K562 (cell line): Measurements from ENCODE around the gene GNAQ. TPM values are rescaled to one million over a fixed set of nuclear protein-coding genes. Genes with fewer than 3 reads are reported as not detected.
A peak's percentile ranks its signal among the peaks of the same experiment; 100 is the strongest.

Source experiments
- ATAC-seq: fragments of 200-7000 bp; cut with Tn5 transposase; 3 replicates; pipeline ENCODE4 v1.9.1; 2020; ENCODE audit warnings: moderate library complexity
- BruUV-seq: library from RNA; stranded (reverse); fragments of 400-500 nt; replicated peaks from 2 replicates; lab custom pipeline; 2021; lab: Mats Ljungman, UMichigan
- CTCF ChIA-PET: fragments of 300-600 bp; formaldehyde crosslinking; extraction: SDS; loops from one replicate; lab custom pipeline; 2021; ENCODE audit warnings: low intra/inter-chr PET ratio; lab: Yijun Ruan, JAX
- POLR2A ChIA-PET: fragments of 300-600, 350-650 bp; sonication (Branson Sonifier 250); formaldehyde crosslinking; extraction: SDS; loops from one replicate; lab custom pipeline; 2021; ENCODE audit warnings: antibody characterized with exemption, inconsistent platforms; lab: Yijun Ruan, JAX
- DNase-seq, 4 experiments: peaks; one replicate each; pipeline versions ENCODE4 v3.0.0 to v3.0.0-alpha.2; 2011 to 2018; ENCODE audit warnings: low spot score in 3 of 4, mixed read lengths in 3 of 4; ENCODE audit errors: extremely low read depth in 1 of 4
- FAIRE-seq: peaks from 2 replicates; lab custom pipeline; 2011; peaks lifted over from hg19 to GRCh38; lab: Jason Lieb, UNC
- H2AFZ ChIP-seq: 2 replicates; pipeline ENCODE4 v1.6.0; 2011; ENCODE audit warnings: low read depth, low read length, control low read depth, inconsistent platforms
- H3K27ac ChIP-seq: fragments of 200-600 bp; 3 replicates; pipeline ENCODE4 v1.8.0; 2011; ENCODE audit warnings: low read depth, mild to moderate bottlenecking, control low read depth, inconsistent platforms, low read length, moderate library complexity, mixed read lengths; ENCODE audit errors: extremely low read depth
- H3K27me3 ChIP-seq, 2 experiments: fragments of 300-600 bp in 1 of 2; 2 replicates in 1 of 2; 3 replicates in 1 of 2; pipeline versions ENCODE4 v1.6.0 to v1.8.0; 2011; ENCODE audit warnings: inconsistent platforms in 2 of 2, low read length in 2 of 2, mild to moderate bottlenecking in 1 of 2, mixed read lengths in 1 of 2, moderate library complexity in 1 of 2; ENCODE audit not compliant: control insufficient read depth in 2 of 2, insufficient read depth in 2 of 2
- H3K36me3 ChIP-seq: fragments of 300-600 bp; 3 replicates; pipeline ENCODE4 v1.8.0; 2011; ENCODE audit warnings: mild to moderate bottlenecking, low read length, inconsistent platforms; ENCODE audit not compliant: control insufficient read depth, insufficient read depth
- H3K4me1 ChIP-seq, 2 experiments: fragments of 200-600 bp in 1 of 2; replicated peaks in 1 of 2; 2 replicates in 1 of 2; 3 replicates in 1 of 2; pipeline versions ENCODE4 v1.5.1 to v1.8.0; 2011; ENCODE audit warnings: inconsistent platforms in 2 of 2, low read length in 2 of 2, mild to moderate bottlenecking in 1 of 2, mixed read lengths in 1 of 2, moderate library complexity in 1 of 2; ENCODE audit not compliant: control insufficient read depth in 2 of 2, insufficient read depth in 2 of 2
- H3K4me2 ChIP-seq: 2 replicates; pipeline ENCODE4 v1.6.1; 2011; ENCODE audit warnings: low read length, control low read depth, inconsistent platforms, mixed read lengths; ENCODE audit not compliant: insufficient read depth
- H3K4me3 ChIP-seq: fragments of 200-600 bp; sonication (generic), shearing (Covaris generic); 2 replicates; pipeline ENCODE4 v1.5.1; 2016; ENCODE audit warnings: control low read depth, inconsistent platforms
- H3K79me2 ChIP-seq: fragments of 200-600 bp; 3 replicates; pipeline ENCODE4 v1.8.0; 2011; ENCODE audit warnings: low read length, inconsistent platforms; ENCODE audit not compliant: control insufficient read depth, insufficient read depth
- H3K9ac ChIP-seq, 2 experiments: 2 replicates each; pipeline versions ENCODE4 v1.6.0 to v1.6.1; 2011; ENCODE audit warnings: low read depth in 2 of 2, low read length in 2 of 2, control low read depth in 1 of 2, inconsistent platforms in 1 of 2, mild to moderate bottlenecking in 1 of 2, mixed read lengths in 1 of 2; ENCODE audit not compliant: insufficient read depth in 1 of 2
- H3K9me1 ChIP-seq: one replicate; pipeline ENCODE4 v1.6.0; 2011; ENCODE audit warnings: inconsistent platforms, mild to moderate bottlenecking, low read length, moderate library complexity; ENCODE audit not compliant: control insufficient read depth, insufficient read depth
- H3K9me3 ChIP-seq: replicated peaks from 2 replicates; pipeline ENCODE4 v1.5.1; 2011; ENCODE audit warnings: low read depth, low read length, inconsistent platforms; ENCODE audit not compliant: control insufficient read depth, insufficient read depth
- H4K20me1 ChIP-seq: replicated peaks from 2 replicates; pipeline ENCODE4 v1.6.1; 2011; ENCODE audit warnings: low read length, inconsistent platforms, mixed read lengths; ENCODE audit not compliant: control insufficient read depth, insufficient read depth
- ATF3 ChIP-seq, 2 experiments: fragments of 450-650 bp in 1 of 2; sonication (generic) in 1 of 2; formaldehyde crosslinking in 1 of 2; IDR thresholded peaks in 1 of 2; conservative IDR thresholded peaks in 1 of 2; 2 replicates each; pipeline versions ENCODE4 v1.6.1 to v1.8.1; 2016 to 2023; ENCODE audit warnings: mild to moderate bottlenecking in 2 of 2, moderate library complexity in 2 of 2, inconsistent platforms in 1 of 2, missing genetic modification reagents in 1 of 2
- ATF4 ChIP-seq: fragments of 450-650 bp; formaldehyde crosslinking; IDR thresholded peaks from 2 replicates; pipeline ENCODE4 v1.4.0; 2022; ENCODE audit warnings: mild to moderate bottlenecking, moderate library complexity
- ATF7 ChIP-seq: fragments of 450-650 bp; IDR thresholded peaks from 2 replicates; pipeline ENCODE4 v1.7.1; 2014; ENCODE audit warnings: mild to moderate bottlenecking, moderate library complexity
- CEBPG ChIP-seq, 3 experiments: fragments of 200-800 bp in 1 of 3; sonication (Bioruptor generic) in 1 of 3; sonication (generic) in 1 of 3; formaldehyde crosslinking in 1 of 3; IDR thresholded peaks in 2 of 3; conservative IDR thresholded peaks in 1 of 3; 2 replicates each; pipeline versions ENCODE4 v1.6.1 to v1.8.0; 2016 to 2022; ENCODE audit warnings: missing compliant biosample characterization in 2 of 3, missing genetic modification characterization in 2 of 3, mild to moderate bottlenecking in 1 of 3, missing genetic modification reagents in 1 of 3
- GATAD2A ChIP-seq: fragments of 450-650 bp; IDR thresholded peaks from 2 replicates; pipeline ENCODE4 v1.6.1; 2017
- ID3 ChIP-seq, 2 experiments: fragments of 250-450 bp in 1 of 2; fragments of 450-650 bp in 1 of 2; sonication (Bioruptor Pico) in 1 of 2; IDR thresholded peaks; 2 replicates each; pipeline versions ENCODE4 v1.6.1 to v1.8.0; 2016 to 2021; ENCODE audit warnings: mild to moderate bottlenecking in 2 of 2, moderate library complexity in 2 of 2, missing compliant biosample characterization in 1 of 2, missing genetic modification characterization in 1 of 2
- JUND ChIP-seq, 2 experiments: IDR thresholded peaks; 2 replicates in 1 of 2; 3 replicates in 1 of 2; pipeline ENCODE4 v1.6.1; 2011; ENCODE audit warnings: borderline replicate concordance in 2 of 2, low read depth in 2 of 2, low read length in 2 of 2, improper control_type of control experiment in 1 of 2, missing biosample characterization in 1 of 2, missing genetic modification characterization in 1 of 2, missing genetic modification reagents in 1 of 2
- NEUROD1 ChIP-seq: fragments of 150-350 bp; IDR thresholded peaks from 2 replicates; pipeline ENCODE4 v1.6.1; 2014; ENCODE audit warnings: borderline replicate concordance, low read length, low read depth; ENCODE audit not compliant: partially characterized antibody
- RBBP5 ChIP-seq: fragments of 200-600 bp; sonication (generic); IDR thresholded peaks from 2 replicates; pipeline ENCODE4 v1.6.1; 2012; ENCODE audit warnings: borderline replicate concordance, mild to moderate bottlenecking, low read length, control low read depth, inconsistent platforms; ENCODE audit not compliant: insufficient read depth, poor library complexity, severe bottlenecking
- TARDBP ChIP-seq: fragments of 450-650 bp; IDR thresholded peaks from 2 replicates; pipeline ENCODE4 v1.6.1; 2016
- TRIM24 ChIP-seq, 2 experiments: fragments of 450-650 bp; IDR thresholded peaks; 2 replicates each; pipeline ENCODE4 v1.6.1; 2016
- WGBS: fragments of 100-300 bp; shearing (Covaris generic); methylation state at CpG from one replicate; pipeline ENCODE4 v1.1.6; 2016; ENCODE audit warnings: low coverage, mixed read lengths; ENCODE audit not compliant: insufficient coverage; ENCODE audit errors: missing lambda C conversion rate; 5-methylcytosine and 5-hydroxymethylcytosine counted together
- in situ Hi-C: fragments of 300-500 bp; cut with MboI; formaldehyde crosslinking; loops from 4 replicates; pipeline ENCODE4 v1.15.0; 2018; ENCODE audit warnings: inconsistent platforms, mixed read lengths
- intact Hi-C: fragments of 100-400 bp; cut with micrococcal nuclease; formaldehyde crosslinking; loops from 2 replicates; pipeline ENCODE4 v1.14.2; 2022
- polyA plus RNA-seq, 8 experiments: library from polyadenylated mRNA; depleted of rRNA in 4 of 8; stranded (reverse) in 5 of 8; unstranded in 3 of 8; fragments of >200 nt; fragmentation: Nextera tagmentation in 2 of 8; fragmentation: Illumina TruSeq in 1 of 8; extraction: Ambion mirVana in 2 of 8; extraction: Trizol in 1 of 8; gene quantifications; 2 replicates each; pipeline versions ENCODE4 v1.2.1 to v1.2.3, GENCODE V29; 2011 to 2014; ENCODE audit warnings: inconsistent platforms in 1 of 8, missing spikeins in 1 of 8
- total RNA-seq, 7 experiments: library from RNA; depleted of rRNA in 6 of 7; stranded (reverse); fragments of >200 nt in 6 of 7; fragmentation: Illumina TruSeq in 2 of 7; extraction: Trizol in 2 of 7; gene quantifications; 2 replicates each; pipeline versions ENCODE4 v1.2.1 to v1.2.3, GENCODE V29; 2011 to 2021; ENCODE audit warnings: low replicate concordance in 1 of 7

The GNAQ gene
- total and polyA plus RNA-seq, 9 of the 15 experiments (the other 6 are each of a cell fraction or from before 2014, with no cell fraction given) = 4.8 to 27.9 (median 17.5) TPM

- TF ChIP-seq ID3 (CRISPR knock-in tag; IDR thresholded peaks at IDR 0.05) = no peak
- TF ChIP-seq ID3 (tag; IDR thresholded peaks at IDR 0.05) = no peak
- no peak for TF ChIP-seq CEBPG (CRISPR knock-in tag; IDR thresholded peaks at IDR 0.05)
- TF ChIP-seq CEBPG (tag; conservative IDR thresholded peaks at IDR 0.05 in 1 of 2, IDR thresholded peaks at IDR 0.05 in 1 of 2) = peak in 1 of 2 experiments; percentile 78; a peak in 2 of 4 replicates
- TF ChIP-seq ATF3 (IDR thresholded peaks at IDR 0.05) = peak; percentile 78
- TF ChIP-seq ATF3 (CRISPR knock-in tag; conservative IDR thresholded peaks at IDR 0.05) = no peak
- no peak for TF ChIP-seq TARDBP
- TF ChIP-seq NEUROD1 = no peak
- TF ChIP-seq TRIM24 (IDR thresholded peaks at IDR 0.05) = peak in 1 of 2 experiments; percentile 52; a peak in 1 of 4 replicates
- peak; percentile 53 for TF ChIP-seq JUND (IDR thresholded peaks at IDR 0.05; ENCODE audit: borderline replicate concordance, low read depth, low read length)
- TF ChIP-seq JUND (tag; IDR thresholded peaks at IDR 0.05; ENCODE audit: borderline replicate concordance, low read depth, low read length) = peak; percentile 26; the same call in 1 of the 3 replicates
- 0 out of 2 replicates have a peak, but pooled peaks have one; percentile 31 for TF ChIP-seq ATF4
- no peak for TF ChIP-seq RBBP5
- TF ChIP-seq GATAD2A = no peak
- peak; percentile 85 for TF ChIP-seq ATF7
- H3K4me2 ChIP-seq = no peak overlapping the region
- H3K4me3 ChIP-seq = no peak overlapping the region
- intact Hi-C loops = no loop called here
- H4K20me1 ChIP-seq = no peaks in the 10 kb centered on the region
- no peaks in the 10 kb centered on the region for H3K27me3 ChIP-seq
- no peaks in the 10 kb centered on the region for H3K36me3 ChIP-seq
- DNase-seq (no peak), FAIRE-seq (no peak), ATAC-seq (no peak)
- H3K79me2 ChIP-seq = no peaks in the 10 kb centered on the region
- no peaks in the 10 kb centered on the region for H3K4me1 ChIP-seq
- no TSS peak for BruUV-seq
- no peaks in the 10 kb centered on the region for H3K9me1 ChIP-seq
- WGBS = 2% methylated on average over 4 of the region's 4 CpGs
- ChIA-PET CTCF (no interaction called here), POLR2A (no interaction called here)
- no peak overlapping the region for H3K9ac ChIP-seq
- no peak overlapping the region for H3K27ac ChIP-seq
- no peaks in the 10 kb centered on the region for H3K9me3 ChIP-seq
- in situ Hi-C loops = no loop called here
- no peak overlapping the region for H2AFZ ChIP-seq
These were observed 43.0 kb upstream of the GNAQ start for GRCh38 chr9:78074385-78075291.
